ENCODE results near the gene FAM118B. TPM values are rescaled to one million over a fixed set of nuclear protein-coding genes. Genes with fewer than 3 reads are reported as not detected.

Gene FAM118B
- total RNA-seq, 4 donors from 2014 or later, result 7.6 to 11.1 (median 8.6) TPM

- Histone ChIP-seq H3K9me3 (no peaks in the 10 kb centered on the region), H3K36me3 (peaks cover 57% of the 10 kb centered on the region), H3K4me3 (no peak overlapping the region), H3K27me3 (no peaks in the 10 kb centered on the region), H3K27ac (no peak overlapping the region), H3K4me1 (peaks cover 13% of the 10 kb centered on the region)
- TF ChIP-seq EP300 (IDR thresholded peaks at IDR 0.05), result no peak
- no peak for TF ChIP-seq CTCF (IDR thresholded peaks at IDR 0.05)
- no peak for TF ChIP-seq POLR2A (IDR thresholded peaks at IDR 0.05)
- no peak for TF ChIP-seq POLR2AphosphoS5 (IDR thresholded peaks at IDR 0.05)
- DNase-seq (ENCODE audit: low spot score in 2 of 2), result no peak
- 83% methylated on average over 6 of the region's 6 CpGs for WGBS
These were observed 51.9 kb downstream of the FAM118B start for GRCh38 chr11:126263489-126263888.

DNA sequence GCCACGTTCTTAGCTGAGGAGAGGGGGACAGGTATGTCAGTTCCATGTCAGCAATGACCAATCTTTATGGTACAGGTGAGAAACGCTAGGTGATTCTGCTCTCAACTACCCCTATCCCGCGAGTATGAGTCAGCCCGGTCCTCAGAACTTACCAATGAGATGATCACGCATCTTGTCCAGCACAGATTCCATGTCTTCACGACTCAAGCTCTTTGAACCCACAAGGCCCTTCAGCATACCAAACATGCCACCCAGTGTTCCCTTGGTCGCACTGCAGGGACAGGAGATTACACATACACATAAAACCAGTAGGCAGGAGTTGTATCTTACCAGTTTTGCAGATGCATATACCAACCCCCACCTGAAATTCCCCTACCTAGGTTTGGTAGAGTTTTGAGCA is 54.2 kb downstream of the FAM118B start:
- Histone ChIP-seq H3K9me3 (no peaks in the 10 kb centered on the region), H3K27ac (no peak overlapping the region), H3K27me3 (no peaks in the 10 kb centered on the region), H3K36me3 (peaks cover 57% of the 10 kb centered on the region), H3K4me1 (peaks cover 22% of the 10 kb centered on the region), H3K4me3 (no peak overlapping the region)
- TF ChIP-seq CTCF (IDR thresholded peaks at IDR 0.05), result no peak
- TF ChIP-seq POLR2A (IDR thresholded peaks at IDR 0.05), result no peak
- TF ChIP-seq POLR2AphosphoS5 (IDR thresholded peaks at IDR 0.05), result no peak
- no peak for TF ChIP-seq EP300 (IDR thresholded peaks at IDR 0.05)
- 73% methylated on average over 8 of the region's 8 CpGs for WGBS
- DNase-seq (ENCODE audit: low spot score in 2 of 2), result no peak

DNA sequence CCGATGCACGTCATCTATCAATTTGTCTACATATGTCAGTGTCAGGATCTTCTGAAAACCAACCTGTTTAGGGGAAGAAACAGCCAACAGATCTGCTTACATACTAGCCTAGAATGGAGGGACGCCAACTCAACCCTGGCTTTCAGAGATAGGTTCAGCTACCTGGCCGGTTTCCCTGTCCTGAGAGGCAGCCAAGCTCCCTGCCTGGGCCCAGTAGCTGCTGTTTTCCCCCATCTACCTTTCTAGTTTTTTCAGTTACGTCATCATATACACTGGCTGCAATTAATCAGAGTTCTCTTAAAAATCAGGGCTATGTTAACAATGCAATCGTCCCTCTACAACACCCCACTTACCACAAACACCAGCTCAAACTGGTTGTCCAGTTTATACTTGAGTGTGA is 56.1 kb downstream of the FAM118B start:
- 52% methylated on average over 6 of the region's 6 CpGs for WGBS
- Histone ChIP-seq H3K4me1 (peaks cover 22% of the 10 kb centered on the region), H3K9me3 (no peaks in the 10 kb centered on the region), H3K4me3 (peak overlapping the region; percentile 69), H3K27me3 (no peaks in the 10 kb centered on the region), H3K27ac (peak overlapping the region; percentile 90), H3K36me3 (peaks cover 44% of the 10 kb centered on the region)
- DNase-seq (ENCODE audit: low spot score in 2 of 2), result no peak
- TF ChIP-seq POLR2A (IDR thresholded peaks at IDR 0.05), result no peak
- TF ChIP-seq EP300 (IDR thresholded peaks at IDR 0.05), result no peak
- TF ChIP-seq POLR2AphosphoS5 (IDR thresholded peaks at IDR 0.05), result no peak
- TF ChIP-seq CTCF (IDR thresholded peaks at IDR 0.05), result no peak

DNA sequence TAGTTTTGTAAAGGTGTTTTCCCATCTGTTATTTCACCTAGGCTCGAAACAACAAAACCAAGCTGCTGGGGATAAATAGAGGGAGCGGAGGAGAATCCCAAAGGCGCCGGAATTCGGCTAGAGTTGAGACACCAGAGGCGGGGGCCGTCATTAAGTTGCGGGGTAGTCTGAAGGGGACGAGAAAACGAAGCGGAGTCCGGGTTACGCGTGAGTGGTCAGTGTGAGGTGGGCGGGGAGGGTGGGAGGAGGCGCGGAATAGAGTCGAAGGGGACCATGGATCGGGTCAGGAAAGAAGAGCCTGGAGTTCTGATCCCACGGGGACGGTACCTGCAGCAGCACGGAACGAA is 56.8 kb downstream of the FAM118B start:
- 0% methylated on average over 23 of the region's 23 CpGs for WGBS
- Histone ChIP-seq H3K9me3 (no peaks in the 10 kb centered on the region), H3K27me3 (no peaks in the 10 kb centered on the region), H3K4me3 (peak overlapping the region; percentile 69), H3K36me3 (peaks cover 41% of the 10 kb centered on the region), H3K4me1 (peaks cover 22% of the 10 kb centered on the region), H3K27ac (peak overlapping the region; percentile 90)
- no peak for TF ChIP-seq POLR2A (IDR thresholded peaks at IDR 0.05)
- no peak for TF ChIP-seq EP300 (IDR thresholded peaks at IDR 0.05)
- TF ChIP-seq POLR2AphosphoS5 (IDR thresholded peaks at IDR 0.05), result no peak
- no peak for TF ChIP-seq CTCF (IDR thresholded peaks at IDR 0.05)
- no peak for DNase-seq (ENCODE audit: low spot score in 2 of 2)

DNA sequence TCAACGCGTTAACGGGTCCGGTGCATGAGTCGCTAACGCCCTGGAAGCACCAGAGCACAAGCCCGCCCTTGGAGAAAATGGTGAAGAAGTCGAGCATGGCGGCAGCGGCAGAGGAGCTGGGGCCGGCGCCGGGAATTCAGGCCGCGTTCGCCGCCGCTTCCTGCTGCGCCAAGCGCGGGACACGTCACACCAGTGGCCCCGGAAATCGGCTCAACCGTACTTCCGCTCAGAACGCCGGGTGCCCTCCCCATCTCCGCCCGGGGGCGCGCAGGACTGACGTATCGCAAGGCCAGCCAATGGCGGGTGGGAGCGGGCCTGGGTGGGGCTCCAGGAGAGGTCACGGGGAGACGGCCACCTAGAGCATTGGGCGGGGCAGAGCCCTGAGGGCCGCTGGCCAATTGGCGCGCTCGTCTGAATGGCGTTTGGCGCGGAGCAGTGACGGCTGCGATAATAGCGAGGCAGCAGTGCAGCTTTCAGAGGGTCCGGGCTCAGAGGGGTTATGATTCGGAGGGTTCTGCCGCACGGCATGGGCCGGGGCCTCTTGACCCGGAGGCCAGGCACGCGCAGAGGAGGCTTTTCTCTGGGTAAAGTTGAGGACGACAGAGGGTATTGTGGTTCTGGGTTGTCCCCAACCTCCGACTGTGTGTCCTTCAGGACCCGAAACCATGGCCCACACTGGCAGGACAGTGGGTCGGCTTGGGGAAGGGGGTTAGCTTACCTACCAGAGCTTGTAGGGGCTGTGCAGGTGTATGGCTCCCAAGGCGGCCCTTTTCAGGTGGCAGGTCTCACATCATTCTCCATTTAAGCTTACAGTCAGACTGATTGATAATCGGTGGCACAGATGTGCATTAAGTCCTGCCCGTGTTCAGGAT is 57.4 kb downstream of the FAM118B start, which contains the start of the genes FOXRED1 and SRPRA:
TSS of gene FOXRED1 (plus strand) at position 447 of the 872 bp plus-strand sequence. CDS start at position 500, 53 bp downstream.
TSS of gene SRPRA (minus strand) at position 188 of the 872 bp plus-strand sequence. CDS start at position 97, 91 bp downstream.
- no peaks in the 10 kb centered on the region for H3K9me3 ChIP-seq
- peak within 1 kb of the TSS; percentile 90 for H3K27ac ChIP-seq
- no peaks in the 10 kb centered on the region for H3K27me3 ChIP-seq
- peaks cover 35% of the 10 kb centered on the region for H3K36me3 ChIP-seq
- DNase-seq (ENCODE audit: low spot score in 2 of 2), result peak; percentile 100
- TF ChIP-seq POLR2A (IDR thresholded peaks at IDR 0.05) (peak; percentile 71 to 79), POLR2AphosphoS5 (IDR thresholded peaks at IDR 0.05) (peak; percentile 39 to 93 (median 76)), CTCF (IDR thresholded peaks at IDR 0.05) (no peak), EP300 (IDR thresholded peaks at IDR 0.05) (peak; percentile 62)
- peak within 1 kb of the TSS; percentile 69 for H3K4me3 ChIP-seq
- peaks cover 22% of the 10 kb centered on the region for H3K4me1 ChIP-seq
- WGBS, result under 1% methylated on average over 34 of the region's 64 CpGs
